SK-N-SH treated with all-trans-retinoic acid at 6 μM for 48 hours (cell line): Measurements from ENCODE around the gene AKAP6.

Source experiments
- ATAC-seq: fragments of 200-7000 bp; cut with Tn5 transposase; 3 replicates; pipeline ENCODE4 v1.9.1; 2020; ENCODE audit warnings: mild to moderate bottlenecking, moderate library complexity
- ARNTL ChIP-seq: fragments of 450-650 bp; formaldehyde crosslinking; IDR thresholded peaks from 2 replicates; pipeline ENCODE4 v1.5.0; 2020; ENCODE audit warnings: low read depth, mild to moderate bottlenecking, moderate library complexity, borderline replicate concordance
- CSDC2 ChIP-seq: fragments of 250-450 bp; sonication (Bioruptor Pico); IDR thresholded peaks from 2 replicates; pipeline ENCODE4 v1.5.0; 2020; ENCODE audit warnings: mild to moderate bottlenecking, moderate library complexity
- CSRNP3 ChIP-seq: fragments of 250-450 bp; sonication (Bioruptor Pico); IDR thresholded peaks from 2 replicates; pipeline ENCODE4 v1.5.1; 2021; ENCODE audit warnings: mild to moderate bottlenecking, moderate library complexity
- ESRRG ChIP-seq: fragments of 250-450 bp; sonication (Bioruptor Pico); IDR thresholded peaks from 2 replicates; pipeline ENCODE4 v1.6.1; 2021; ENCODE audit warnings: mild to moderate bottlenecking
- GLIS3 ChIP-seq: fragments of 250-450 bp; sonication (Bioruptor Pico); IDR thresholded peaks from 2 replicates; pipeline ENCODE4 v1.5.0; 2020; ENCODE audit warnings: mild to moderate bottlenecking, moderate library complexity
- ISL1 ChIP-seq: fragments of 250-450 bp; sonication (Bioruptor Pico); IDR thresholded peaks from 2 replicates; pipeline ENCODE4 v2.1.2; 2022; ENCODE audit warnings: mild to moderate bottlenecking, moderate library complexity
- OSR1 ChIP-seq: fragments of 250-450 bp; sonication (Bioruptor Pico); IDR thresholded peaks from 2 replicates; pipeline ENCODE4 v1.8.0; 2022; ENCODE audit warnings: moderate library complexity, mild to moderate bottlenecking, inconsistent platforms
- PATZ1 ChIP-seq: fragments of 250-450 bp; sonication (Bioruptor Pico); IDR thresholded peaks from 2 replicates; pipeline ENCODE4 v1.8.0; 2020; ENCODE audit warnings: mild to moderate bottlenecking, moderate library complexity, borderline replicate concordance
- POU6F1 ChIP-seq: fragments of 250-450 bp; sonication (Bioruptor Pico); IDR thresholded peaks from 2 replicates; pipeline ENCODE4 v1.8.0; 2021; ENCODE audit warnings: low read depth, mild to moderate bottlenecking, moderate library complexity, borderline replicate concordance
- PPARA ChIP-seq: fragments of 250-450 bp; sonication (Bioruptor Pico); IDR thresholded peaks from 2 replicates; pipeline ENCODE4 v1.5.0; 2020; ENCODE audit warnings: mild to moderate bottlenecking, borderline replicate concordance
- RARB ChIP-seq: fragments of 250-450 bp; sonication (Bioruptor Pico); IDR thresholded peaks from 2 replicates; pipeline ENCODE4 v1.8.0; 2021; ENCODE audit warnings: mild to moderate bottlenecking, moderate library complexity
- SNAI2 ChIP-seq: fragments of 250-450 bp; sonication (Bioruptor Pico); IDR thresholded peaks from 2 replicates; pipeline ENCODE4 v1.5.0; 2020; ENCODE audit warnings: mild to moderate bottlenecking, moderate library complexity
- TCF4 ChIP-seq: fragments of 250-450 bp; sonication (Bioruptor Pico); IDR thresholded peaks from 2 replicates; pipeline ENCODE4 v1.8.0; 2021; ENCODE audit warnings: mild to moderate bottlenecking, moderate library complexity, borderline replicate concordance
- TOX ChIP-seq: fragments of 250-450 bp; sonication (Bioruptor Pico); IDR thresholded peaks from 2 replicates; pipeline ENCODE4 v1.8.0; 2021; ENCODE audit warnings: mild to moderate bottlenecking, moderate library complexity, borderline replicate concordance
- ZC3H10 ChIP-seq: fragments of 250-450 bp; sonication (Bioruptor Pico); IDR thresholded peaks from 2 replicates; pipeline ENCODE4 v1.5.1; 2021; ENCODE audit warnings: mild to moderate bottlenecking, moderate library complexity
- ZFP3 ChIP-seq: fragments of 250-450 bp; sonication (Bioruptor Pico); IDR thresholded peaks from 2 replicates; pipeline ENCODE4 v1.5.0; 2020; ENCODE audit warnings: mild to moderate bottlenecking, moderate library complexity
- ZFP30 ChIP-seq: fragments of 450-650 bp; formaldehyde crosslinking; IDR thresholded peaks from 2 replicates; pipeline ENCODE4 v1.5.0; 2022; ENCODE audit warnings: mild to moderate bottlenecking, moderate library complexity
- ZNF565 ChIP-seq: fragments of 450-650 bp; formaldehyde crosslinking; conservative IDR thresholded peaks from 2 replicates; pipeline ENCODE4 v1.5.0; 2020; ENCODE audit warnings: low read depth, mild to moderate bottlenecking, moderate library complexity
- ZNF70 ChIP-seq: fragments of 450-650 bp; formaldehyde crosslinking; IDR thresholded peaks from 2 replicates; pipeline ENCODE4 v1.5.0; 2020; ENCODE audit warnings: mild to moderate bottlenecking, moderate library complexity
- ZNF8 ChIP-seq: fragments of 450-650 bp; formaldehyde crosslinking; IDR thresholded peaks from 2 replicates; pipeline ENCODE4 v1.5.0; 2020; ENCODE audit warnings: mild to moderate bottlenecking, moderate library complexity
- TF ChIP-seq, protein P1 (sequence below): fragments of 250-450 bp; sonication (Bioruptor Pico); IDR thresholded peaks from 2 replicates; pipeline ENCODE4 v1.5.0; 2020; ENCODE audit warnings: mild to moderate bottlenecking, moderate library complexity

Gene AKAP6

DNA sequence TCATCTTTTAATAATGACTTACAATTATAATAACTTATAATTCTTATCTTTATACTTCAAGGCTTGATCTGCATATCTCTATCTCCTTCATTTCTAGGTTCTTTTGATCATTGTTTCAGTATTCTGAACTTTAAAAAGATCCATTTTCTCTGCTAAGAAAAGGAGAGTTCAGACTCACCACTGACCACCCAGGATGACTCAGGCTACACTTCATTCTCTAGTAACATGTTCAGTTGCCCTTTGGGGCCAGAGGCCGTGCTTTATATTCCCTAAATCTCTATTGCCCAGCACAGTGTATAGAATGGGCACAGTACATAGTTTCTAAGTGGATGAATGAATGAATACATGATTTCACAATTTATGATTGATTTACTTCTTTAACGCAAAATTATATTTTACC is 268.7 kb downstream of the AKAP6 start (continued):
- TF ChIP-seq PATZ1 (CRISPR knock-in tag) = no peak
- no peak for TF ChIP-seq CSRNP3 (CRISPR knock-in tag)
- no peak for TF ChIP-seq ZFP30 (CRISPR knock-in tag)
- TF ChIP-seq ZFP3 = no peak
- TF ChIP-seq ISL1 (CRISPR knock-in tag) = no peak
- TF ChIP-seq OSR1 (CRISPR knock-in tag) = no peak
- TF ChIP-seq, all 23 proteins: peak for 0

GRCh38 chr14:32601069-32601468 is 272.0 kb downstream of the AKAP6 start:
- TF ChIP-seq TOX (CRISPR knock-in tag) (no peak), CSRNP3 (CRISPR knock-in tag) (no peak), POU6F1 (CRISPR knock-in tag) (no peak), ARNTL (no peak), ZNF565 (CRISPR knock-in tag) (no peak), SNAI2 (CRISPR knock-in tag) (no peak), ZNF70 (CRISPR knock-in tag) (no peak), ZNF8 (no peak), ESRRG (CRISPR knock-in tag) (no peak), TCF4 (CRISPR knock-in tag) (no peak), ZC3H10 (CRISPR knock-in tag) (no peak), ZFP30 (CRISPR knock-in tag) (no peak), ISL1 (CRISPR knock-in tag) (no peak), PATZ1 (CRISPR knock-in tag) (no peak), RARB (CRISPR knock-in tag) (no peak), CSDC2 (no peak), GLIS3 (CRISPR knock-in tag) (no peak), PPARA (no peak), OSR1 (CRISPR knock-in tag) (no peak)
- TF ChIP-seq, protein P1, sequence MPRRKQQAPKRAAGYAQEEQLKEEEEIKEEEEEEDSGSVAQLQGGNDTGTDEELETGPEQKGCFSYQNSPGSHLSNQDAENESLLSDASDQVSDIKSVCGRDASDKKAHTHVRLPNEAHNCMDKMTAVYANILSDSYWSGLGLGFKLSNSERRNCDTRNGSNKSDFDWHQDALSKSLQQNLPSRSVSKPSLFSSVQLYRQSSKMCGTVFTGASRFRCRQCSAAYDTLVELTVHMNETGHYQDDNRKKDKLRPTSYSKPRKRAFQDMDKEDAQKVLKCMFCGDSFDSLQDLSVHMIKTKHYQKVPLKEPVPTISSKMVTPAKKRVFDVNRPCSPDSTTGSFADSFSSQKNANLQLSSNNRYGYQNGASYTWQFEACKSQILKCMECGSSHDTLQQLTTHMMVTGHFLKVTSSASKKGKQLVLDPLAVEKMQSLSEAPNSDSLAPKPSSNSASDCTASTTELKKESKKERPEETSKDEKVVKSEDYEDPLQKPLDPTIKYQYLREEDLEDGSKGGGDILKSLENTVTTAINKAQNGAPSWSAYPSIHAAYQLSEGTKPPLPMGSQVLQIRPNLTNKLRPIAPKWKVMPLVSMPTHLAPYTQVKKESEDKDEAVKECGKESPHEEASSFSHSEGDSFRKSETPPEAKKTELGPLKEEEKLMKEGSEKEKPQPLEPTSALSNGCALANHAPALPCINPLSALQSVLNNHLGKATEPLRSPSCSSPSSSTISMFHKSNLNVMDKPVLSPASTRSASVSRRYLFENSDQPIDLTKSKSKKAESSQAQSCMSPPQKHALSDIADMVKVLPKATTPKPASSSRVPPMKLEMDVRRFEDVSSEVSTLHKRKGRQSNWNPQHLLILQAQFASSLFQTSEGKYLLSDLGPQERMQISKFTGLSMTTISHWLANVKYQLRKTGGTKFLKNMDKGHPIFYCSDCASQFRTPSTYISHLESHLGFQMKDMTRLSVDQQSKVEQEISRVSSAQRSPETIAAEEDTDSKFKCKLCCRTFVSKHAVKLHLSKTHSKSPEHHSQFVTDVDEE (CRISPR knock-in tag) = no peak
- ATAC-seq = no peak
